Erythroblast (primary cell): ENCODE results near the gene NLRP9.

Source experiments
- GATA1 ChIP-seq: IDR thresholded peaks from 2 replicates; pipeline ENCODE4 v1.6.1; 2011; ENCODE audit warnings: low read depth, mild to moderate bottlenecking, control low read depth, low read length, moderate library complexity
- POLR2A ChIP-seq: IDR thresholded peaks from 2 replicates; pipeline ENCODE4 v1.6.1; 2011; ENCODE audit warnings: mild to moderate bottlenecking, low read length

DNA sequence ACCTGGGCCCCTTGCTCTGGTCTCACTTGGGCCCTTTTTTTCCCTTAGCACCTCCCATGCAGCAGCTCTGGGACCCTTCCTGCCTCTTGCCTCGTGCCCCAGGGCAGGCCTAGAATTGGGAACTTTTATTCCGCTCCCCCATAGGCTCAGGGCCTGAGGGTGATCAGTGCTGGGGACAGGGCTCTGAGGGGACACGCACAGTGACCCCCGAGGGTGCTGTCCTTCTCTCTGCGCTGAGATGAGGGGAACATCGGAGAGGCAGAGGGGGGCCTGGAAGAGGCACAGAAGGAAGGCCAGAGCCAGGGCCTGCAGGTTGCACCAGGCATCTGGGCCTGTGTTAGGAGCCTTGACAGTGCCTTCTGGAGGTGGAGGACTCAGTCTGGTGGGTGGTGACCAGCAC is 52.4 kb downstream of the NLRP9 start:
- TF ChIP-seq POLR2A = no peak
- no peak for TF ChIP-seq GATA1
